Ovary (tissue), 9 donors: ENCODE data around the gene JPH3. TPM values are rescaled to one million over a fixed set of nuclear protein-coding genes. Genes with fewer than 3 reads are reported as not detected.

Experiments
- DNase-seq, 5 donors: peaks; one replicate each; pipeline ENCODE4 v3.0.0-alpha.2; 2019 to 2020
- H3K27ac ChIP-seq, 2 donors: fragments of 200-600 bp; one replicate each; pipeline versions ENCODE4 v1.5.1 to v1.8.0; 2019 to 2022
- H3K27me3 ChIP-seq: fragments of 200-600 bp; one replicate; pipeline ENCODE4 v1.8.0; 2022
- H3K36me3 ChIP-seq: fragments of 200-600 bp; sonication (generic); one replicate; pipeline ENCODE4 v1.5.1; 2019
- H3K4me1 ChIP-seq: one replicate; pipeline ENCODE4 v1.8.1; 2013; ENCODE audit warnings: mild to moderate bottlenecking, moderate library complexity; ENCODE audit not compliant: insufficient read depth
- H3K4me3 ChIP-seq: fragments of 200-600 bp; sonication (generic); one replicate; pipeline ENCODE4 v1.5.1; 2017
- H3K9me3 ChIP-seq, 2 donors: fragments of 200-600 bp in 1 of 2; sonication (generic) in 1 of 2; one replicate each; pipeline versions ENCODE4 v1.5.1 to v1.8.1; 2013 to 2019; ENCODE audit warnings: mild to moderate bottlenecking in 1 of 2, moderate library complexity in 1 of 2
- CTCF ChIP-seq, 3 donors: fragments of 450-650 bp in 2 of 3; fragments of 200-600 bp in 1 of 3; IDR thresholded peaks; one replicate each; pipeline versions ENCODE4 v1.5.1 to v1.8.0; 2016 to 2022; ENCODE audit warnings: antibody characterized with exemption in 3 of 3, mild to moderate bottlenecking in 1 of 3
- EP300 ChIP-seq: sonication (generic); formaldehyde crosslinking; IDR thresholded peaks from one replicate; pipeline ENCODE4 v1.6.1; 2017; ENCODE audit warnings: antibody characterized with exemption
- POLR2A ChIP-seq: fragments of 450-650 bp; IDR thresholded peaks from one replicate; pipeline ENCODE4 v1.6.1; 2017; ENCODE audit warnings: antibody characterized with exemption, mild to moderate bottlenecking, moderate library complexity
- WGBS, 3 donors: extraction: QIAGEN DNeasy Blood & Tissue Kit in 1 of 3; methylation state at CpG; one replicate each; pipeline versions ENCODE4 v1.1.5 to v1.1.7; 2013 to 2017; 5-methylcytosine and 5-hydroxymethylcytosine counted together
- intact Hi-C, 4 donors: fragments of 100-400 bp; cut with DNase I; formaldehyde crosslinking; loops; one replicate each; pipeline versions ENCODE4 v1.11.0 to v1.15.1; 2022 to 2023
- polyA plus RNA-seq, 2 donors: library from polyadenylated mRNA; stranded (reverse); fragments of 200-250 nt in 1 of 2; fragments of 350-450 nt in 1 of 2; fragmentation: Illumina TruSeq in 1 of 2; extraction: RNeasy Lipid Tissue Mini Kit (QIAGEN cat#74804) in 1 of 2; gene quantifications; one replicate each; pipeline ENCODE4 v1.2.3, GENCODE V29; 2013 to 2014
- total RNA-seq, 7 donors: library from RNA; depleted of rRNA in 2 of 7; stranded (reverse); fragments of >200 nt in 2 of 7; fragmentation: NEBNext Ultra II Directional in 3 of 7; extraction: Animal tissue kit (Norgen Biotek cat#: 25700) in 3 of 7; gene quantifications; one replicate each; pipeline versions ENCODE4 v1.1.0 to v1.2.4, GENCODE V29; 2016 to 2023
- donor health status: DM: no; HTN: no; CAD: no; lungs with moderate emphysema.
- donor health status: DM: no; HTN: no; CAD: no.
- donor health status: Bipolar disorder and iron deficiency.
- donor health status: DM: yes; HTN: yes; CAD: no.
- donor health status: DM: no; HTN: no; CAD: no.
- donor health status: DM: yes; HTN: yes; CAD: no.

Gene JPH3
- total and polyA plus RNA-seq, 9 donors = 0.11 to 0.62 (median 0.30) TPM; not detected in 3

GRCh38 chr16:87628246-87628923 is 26.1 kb downstream of the JPH3 start:
- no peak overlapping the region for H3K4me3 ChIP-seq
- peaks cover 0 to 3% of the 10 kb centered on the region in 2 donors for H3K9me3 ChIP-seq
- no peaks in the 10 kb centered on the region for H3K36me3 ChIP-seq
- no peaks in the 10 kb centered on the region for H3K27me3 ChIP-seq
- DNase-seq = no peak
- 79 to 81% (median 79%) methylated on average over 25 of the region's 25 CpGs for WGBS, 3 donors
- TF ChIP-seq POLR2A = no peak
- no peak for TF ChIP-seq CTCF (IDR thresholded peaks at IDR 0.05)
- TF ChIP-seq EP300 = no peak
- H3K4me1 ChIP-seq = no peaks in the 10 kb centered on the region
- intact Hi-C loops = no loop called here
- no peak overlapping the region for H3K27ac ChIP-seq

- H3K9me3 ChIP-seq = peaks cover 0 to 3% of the 10 kb centered on the region in 2 donors
- no peaks in the 10 kb centered on the region for H3K27me3 ChIP-seq
- H3K4me3 ChIP-seq = no peak overlapping the region
- no peak for TF ChIP-seq POLR2A
- no peak for DNase-seq
- no peaks in the 10 kb centered on the region for H3K4me1 ChIP-seq
- H3K36me3 ChIP-seq = no peaks in the 10 kb centered on the region
- 60 to 67% (median 62%) methylated on average over 7 of the region's 7 CpGs for WGBS, 3 donors
- intact Hi-C loops = no loop called here
- H3K27ac ChIP-seq = no peak overlapping the region
These were observed 26.6 kb downstream of the JPH3 start for GRCh38 chr16:87628940-87629339.

DNA sequence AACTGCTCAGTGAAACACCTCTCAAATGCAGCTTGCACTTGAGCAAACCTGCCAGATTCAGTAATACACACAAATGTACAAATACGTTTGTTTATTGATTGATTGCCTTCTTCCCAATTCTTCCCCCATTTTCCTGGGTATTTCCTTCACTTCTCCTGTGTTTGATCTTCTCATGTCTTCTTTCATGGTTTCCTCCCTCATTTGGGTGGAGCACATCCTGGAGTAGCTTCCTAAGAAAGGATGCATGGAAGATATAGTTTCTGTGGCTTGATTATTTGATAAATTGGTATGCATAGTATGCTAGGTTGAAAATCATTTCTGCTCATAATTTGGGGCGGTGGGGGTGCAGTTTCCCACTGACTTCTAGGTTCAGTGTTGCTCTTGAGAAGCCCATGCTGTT is 28.8 kb downstream of the JPH3 start:
- TF ChIP-seq EP300 (no peak), POLR2A (no peak), CTCF (IDR thresholded peaks at IDR 0.05) (no peak)
- no peaks in the 10 kb centered on the region for H3K4me1 ChIP-seq
- WGBS, 3 donors = 74 to 80% (median 80%) methylated on average over 2 of the region's 2 CpGs
- intact Hi-C loops = loop anchor here in 3 of 4 donors (10.0 kb wide), 2 partner anchors 76 to 216 kb away; no protein-coding TSS in a partner anchor
- H3K4me3 ChIP-seq = no peak overlapping the region
- H3K9me3 ChIP-seq = peaks cover 0 to 3% of the 10 kb centered on the region in 2 donors
- H3K27ac ChIP-seq = no peak overlapping the region
- DNase-seq = no peak
- H3K36me3 ChIP-seq = no peaks in the 10 kb centered on the region
- no peaks in the 10 kb centered on the region for H3K27me3 ChIP-seq

GRCh38 chr16:87634411-87634810 is 32.1 kb downstream of the JPH3 start:
- Histone ChIP-seq H3K36me3 (no peaks in the 10 kb centered on the region), H3K4me3 (no peak overlapping the region), H3K27me3 (no peaks in the 10 kb centered on the region), H3K9me3 (peaks cover 0 to 3% of the 10 kb centered on the region in 2 donors), H3K27ac (no peak overlapping the region), H3K4me1 (no peaks in the 10 kb centered on the region)
- intact Hi-C loops = loop anchor here in 3 of 4 donors (10.0 kb wide), 2 partner anchors 80 to 220 kb away; no protein-coding TSS in a partner anchor
- 82 to 93% (median 83%) methylated on average over 12 to 14 of the region's 14 CpGs for WGBS, 3 donors
- no peak for DNase-seq
- TF ChIP-seq EP300 (no peak), CTCF (IDR thresholded peaks at IDR 0.05) (no peak), POLR2A (no peak)

GRCh38 chr16:87635541-87636049 is 33.3 kb downstream of the JPH3 start:
- Histone ChIP-seq H3K4me3 (no peak overlapping the region), H3K9me3 (peaks cover 0 to 3% of the 10 kb centered on the region in 2 donors), H3K4me1 (no peaks in the 10 kb centered on the region), H3K27ac (no peak overlapping the region), H3K27me3 (no peaks in the 10 kb centered on the region), H3K36me3 (no peaks in the 10 kb centered on the region)
- WGBS, 3 donors = 6 to 11% (median 8%) methylated on average over 17 to 23 of the region's 23 CpGs
- intact Hi-C loops = loop anchor here (5.0 to 10.0 kb wide), 6 partner anchors 48 to 243 kb away; partner anchors contain the start of gene MAP1LC3B (in 1 of the 4)
- peak; percentile 47 to 75 (median 69) for DNase-seq
- peak; percentile 35 to 38 (median 37) for TF ChIP-seq CTCF (IDR thresholded peaks at IDR 0.05)
- no peak for TF ChIP-seq EP300
